ENCODE measurements around the gene CTNNA2. TPM values are rescaled to one million over a fixed set of nuclear protein-coding genes. Genes with fewer than 3 reads are reported as not detected.

The CTNNA2 gene
- polyA plus RNA-seq, 1 of the 3 experiments (the other 2 are of a cell fraction) = 0.30 TPM

GRCh38 chr2:79665091-79665490 lies 152.2 kb downstream of the CTNNA2 start:
- TF ChIP-seq RXRA (IDR thresholded peaks at IDR 0.05; ENCODE audit: borderline replicate concordance, low read depth) (no peak), GATA2 (CRISPR knock-in tag; IDR thresholded peaks at IDR 0.05) (no peak), RCOR1 (IDR thresholded peaks at IDR 0.05; ENCODE audit: low read length) (no peak), USF2 (IDR thresholded peaks at IDR 0.05; ENCODE audit: borderline replicate concordance, low read depth, low read length) (no peak)
- POLR2A ChIA-PET = no interaction called here

GRCh38 chr2:79666430-79666829 lies 153.6 kb downstream of the CTNNA2 start:
- TF ChIP-seq USF1 (IDR thresholded peaks at IDR 0.05; ENCODE audit: borderline replicate concordance, low read depth) = no peak
- TF ChIP-seq GABPA (IDR thresholded peaks at IDR 0.05; ENCODE audit: low read depth) = no peak
- TF ChIP-seq RCOR1 (IDR thresholded peaks at IDR 0.05; ENCODE audit: low read length) = no peak
- TF ChIP-seq SIN3A (IDR thresholded peaks at IDR 0.05; ENCODE audit: borderline replicate concordance, low read depth, low read length) = no peak
- no peak for TF ChIP-seq PBX3 (IDR thresholded peaks at IDR 0.05)
- TF ChIP-seq EZH2phosphoT487 (IDR thresholded peaks at IDR 0.05; ENCODE audit: borderline replicate concordance, low read depth) = no peak
- TF ChIP-seq FOXM1 (IDR thresholded peaks at IDR 0.05; ENCODE audit: low read depth) = no peak
- no peak for TF ChIP-seq ZBTB33 (IDR thresholded peaks at IDR 0.05; ENCODE audit: borderline replicate concordance, low read depth)
- TF ChIP-seq EP300 (IDR thresholded peaks at IDR 0.05; ENCODE audit: borderline replicate concordance in 1 of 2, low read depth in 1 of 2, low read length in 1 of 2) = no peak
- no peak for TF ChIP-seq GATA2 (CRISPR knock-in tag; IDR thresholded peaks at IDR 0.05)
- no peak for TF ChIP-seq RXRA (IDR thresholded peaks at IDR 0.05; ENCODE audit: borderline replicate concordance, low read depth)
- no peak for TF ChIP-seq TEAD4 (IDR thresholded peaks at IDR 0.05; ENCODE audit: borderline replicate concordance, insufficient read depth)
- TF ChIP-seq RAD21 (IDR thresholded peaks at IDR 0.05; ENCODE audit: low read length) = no peak
- TF ChIP-seq CTCF (IDR thresholded peaks at IDR 0.05) = no peak
- 22% methylated on average over 4 of the region's 4 CpGs for whole genome bisulfite sequencing (ENCODE audit: low lambda C conversion rate)
- Histone ChIP-seq H4K20me1 (ENCODE audit: insufficient read depth) (no peaks in the 10 kb centered on the region), H3K9ac (no peak overlapping the region), H3K27me3 (ENCODE audit: insufficient read depth) (no peaks in the 10 kb centered on the region), H3K4me2 (no peak overlapping the region), H3F3A (replicated peaks; ENCODE audit: insufficient read depth) (no peaks in the 10 kb centered on the region), H3K27ac (ENCODE audit: low read depth in 2 of 2, low read length in 1 of 2) (no peak overlapping the region), H3K4me3 (ENCODE audit: low read depth in 2 of 2, low read length in 1 of 2) (no peak overlapping the region), H3K36me3 (replicated peaks in 1 of 2; ENCODE audit: control insufficient read depth in 1 of 2, insufficient read depth in 2 of 2, low read length in 1 of 2) (no peaks in the 10 kb centered on the region), H2AFZ (ENCODE audit: low read depth) (no peak overlapping the region), H3K9me3 (no peaks in the 10 kb centered on the region), H3K79me2 (ENCODE audit: insufficient read depth) (no peaks in the 10 kb centered on the region), H3K9me2 (no peaks in the 10 kb centered on the region), H3K4me1 (ENCODE audit: control insufficient read depth in 1 of 2, insufficient read depth in 2 of 2, low read depth in 1 of 2, low read length in 1 of 2) (no peaks in the 10 kb centered on the region)
- no peak for DNase-seq
- ChIA-PET POLR2A (no interaction called here), CTCF (no interaction called here)

More at GRCh38 chr2:79665091-79665490, 152.2 kb downstream of the CTNNA2 start:
- no peak for DNase-seq
- CTCF ChIA-PET = no interaction called here
- H3K36me3 ChIP-seq (replicated peaks in 1 of 2; ENCODE audit: control insufficient read depth in 1 of 2, insufficient read depth in 2 of 2, low read length in 1 of 2) = no peaks in the 10 kb centered on the region
- WGBS (ENCODE audit: low lambda C conversion rate) = 16% methylated on average over 2 of the region's 2 CpGs
- H2AFZ ChIP-seq (ENCODE audit: low read depth) = no peak overlapping the region
- H3F3A ChIP-seq (replicated peaks; ENCODE audit: insufficient read depth) = no peaks in the 10 kb centered on the region
- no peaks in the 10 kb centered on the region for H3K9me2 ChIP-seq
- H3K4me3 ChIP-seq (ENCODE audit: low read depth in 2 of 2, low read length in 1 of 2) = no peak overlapping the region
- no peak overlapping the region for H3K27ac ChIP-seq (ENCODE audit: low read depth in 2 of 2, low read length in 1 of 2)
- no peaks in the 10 kb centered on the region for H3K79me2 ChIP-seq (ENCODE audit: insufficient read depth)
- no peaks in the 10 kb centered on the region for H3K9me3 ChIP-seq
- no peaks in the 10 kb centered on the region for H3K27me3 ChIP-seq (ENCODE audit: insufficient read depth)
- H3K9ac ChIP-seq = no peak overlapping the region
- H3K4me2 ChIP-seq = no peak overlapping the region
- H4K20me1 ChIP-seq (ENCODE audit: insufficient read depth) = no peaks in the 10 kb centered on the region
- no peaks in the 10 kb centered on the region for H3K4me1 ChIP-seq (ENCODE audit: control insufficient read depth in 1 of 2, insufficient read depth in 2 of 2, low read depth in 1 of 2, low read length in 1 of 2)

Data from SK-N-SH (cell line).